ENCODE results near the gene DMP1. TPM values are rescaled to one million over a fixed set of nuclear protein-coding genes. Genes with fewer than 3 reads are reported as not detected.

DMP1 gene
- total and polyA plus RNA-seq, 2 donors from 2014 or later = not detected

DNA sequence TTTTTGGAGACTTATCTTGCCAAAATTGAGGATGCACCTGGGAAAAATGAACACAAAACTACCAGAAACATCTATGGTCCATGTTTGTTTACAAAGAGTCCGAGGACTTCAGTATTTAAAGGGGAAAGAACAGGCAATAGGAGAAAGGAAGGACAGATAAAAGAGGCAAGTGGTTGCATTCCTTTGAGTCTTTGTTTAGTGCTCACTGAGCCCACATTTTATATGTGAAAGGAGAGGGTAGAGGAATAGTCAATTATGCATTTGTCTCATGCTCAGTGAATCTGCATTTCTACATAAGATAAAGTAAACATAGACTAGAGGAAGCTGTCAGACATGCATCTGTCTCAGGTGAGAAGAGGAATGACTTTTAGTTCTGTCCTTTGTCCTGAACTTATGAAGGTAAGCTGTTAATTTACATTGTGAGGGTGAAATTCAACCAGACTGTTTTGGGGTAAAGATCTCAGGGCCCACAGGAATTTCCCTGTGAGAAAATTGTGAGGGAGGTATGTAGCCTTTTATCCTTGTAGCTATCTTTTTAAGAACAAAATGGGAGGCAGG, 4.5 kb downstream of the DMP1 start:
- Histone ChIP-seq H3K9me3 (ENCODE audit: control insufficient read depth in 2 of 3, insufficient read depth in 1 of 3, low read length in 3 of 3) (no peaks in the 10 kb centered on the region), H3K27me3 (ENCODE audit: control insufficient read depth, insufficient read depth, low read length) (no peaks in the 10 kb centered on the region), H3K4me1 (ENCODE audit: control insufficient read depth in 2 of 3, insufficient read depth in 2 of 3, low read depth in 1 of 3, low read length in 3 of 3) (no peaks in the 10 kb centered on the region), H3K36me3 (ENCODE audit: control insufficient read depth in 2 of 3, insufficient read depth in 3 of 3, low read length in 3 of 3) (no peaks in the 10 kb centered on the region), H3K27ac (ENCODE audit: low read depth in 2 of 2, low read length in 2 of 2) (no peak overlapping the region), H3K9ac (ENCODE audit: low read length in 3 of 3) (no peak overlapping the region), H3K4me3 (ENCODE audit: low read length in 3 of 3) (no peak overlapping the region)
- TF ChIP-seq, protein P1, sequence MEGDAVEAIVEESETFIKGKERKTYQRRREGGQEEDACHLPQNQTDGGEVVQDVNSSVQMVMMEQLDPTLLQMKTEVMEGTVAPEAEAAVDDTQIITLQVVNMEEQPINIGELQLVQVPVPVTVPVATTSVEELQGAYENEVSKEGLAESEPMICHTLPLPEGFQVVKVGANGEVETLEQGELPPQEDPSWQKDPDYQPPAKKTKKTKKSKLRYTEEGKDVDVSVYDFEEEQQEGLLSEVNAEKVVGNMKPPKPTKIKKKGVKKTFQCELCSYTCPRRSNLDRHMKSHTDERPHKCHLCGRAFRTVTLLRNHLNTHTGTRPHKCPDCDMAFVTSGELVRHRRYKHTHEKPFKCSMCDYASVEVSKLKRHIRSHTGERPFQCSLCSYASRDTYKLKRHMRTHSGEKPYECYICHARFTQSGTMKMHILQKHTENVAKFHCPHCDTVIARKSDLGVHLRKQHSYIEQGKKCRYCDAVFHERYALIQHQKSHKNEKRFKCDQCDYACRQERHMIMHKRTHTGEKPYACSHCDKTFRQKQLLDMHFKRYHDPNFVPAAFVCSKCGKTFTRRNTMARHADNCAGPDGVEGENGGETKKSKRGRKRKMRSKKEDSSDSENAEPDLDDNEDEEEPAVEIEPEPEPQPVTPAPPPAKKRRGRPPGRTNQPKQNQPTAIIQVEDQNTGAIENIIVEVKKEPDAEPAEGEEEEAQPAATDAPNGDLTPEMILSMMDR (IDR thresholded peaks at IDR 0.05; ENCODE audit: borderline replicate concordance, extremely low read depth, insufficient read depth) = no peak
- intact Hi-C loops (cut with DNase I) = no loop called here
- DNase-seq (no peak), FAIRE-seq (no peak)

- FAIRE-seq (no peak), DNase-seq (no peak)
- H3K9me3 ChIP-seq (ENCODE audit: control insufficient read depth in 2 of 3, insufficient read depth in 1 of 3, low read length in 3 of 3) = no peaks in the 10 kb centered on the region
- H3K9ac ChIP-seq (ENCODE audit: low read length in 3 of 3) = no peak overlapping the region
- TF ChIP-seq, protein P1 (IDR thresholded peaks at IDR 0.05; ENCODE audit: borderline replicate concordance, extremely low read depth, insufficient read depth) = no peak
- no peaks in the 10 kb centered on the region for H3K36me3 ChIP-seq (ENCODE audit: control insufficient read depth in 2 of 3, insufficient read depth in 3 of 3, low read length in 3 of 3)
- H3K4me3 ChIP-seq (ENCODE audit: low read length in 3 of 3) = no peak overlapping the region
- H3K27me3 ChIP-seq (ENCODE audit: control insufficient read depth, insufficient read depth, low read length) = no peaks in the 10 kb centered on the region
- intact Hi-C loops (cut with DNase I) = no loop called here
- H3K4me1 ChIP-seq (ENCODE audit: control insufficient read depth in 2 of 3, insufficient read depth in 2 of 3, low read depth in 1 of 3, low read length in 3 of 3) = no peaks in the 10 kb centered on the region
- H3K27ac ChIP-seq (ENCODE audit: low read depth in 2 of 2, low read length in 2 of 2) = no peak overlapping the region
Measured at GRCh38 chr4:87657525-87657924, 7.4 kb downstream of the DMP1 start.

- TF ChIP-seq, protein P1 (IDR thresholded peaks at IDR 0.05; ENCODE audit: borderline replicate concordance, extremely low read depth, insufficient read depth) = no peak
- FAIRE-seq (no peak), DNase-seq (peak in 2 of 5 donors; percentile 17 to 21)
- Histone ChIP-seq H3K27me3 (ENCODE audit: control insufficient read depth, insufficient read depth, low read length) (no peaks in the 10 kb centered on the region), H3K36me3 (ENCODE audit: control insufficient read depth in 2 of 3, insufficient read depth in 3 of 3, low read length in 3 of 3) (no peaks in the 10 kb centered on the region), H3K9ac (ENCODE audit: low read length in 3 of 3) (no peak overlapping the region), H3K9me3 (ENCODE audit: control insufficient read depth in 2 of 3, insufficient read depth in 1 of 3, low read length in 3 of 3) (no peaks in the 10 kb centered on the region), H3K4me3 (ENCODE audit: low read length in 3 of 3) (no peak overlapping the region), H3K27ac (ENCODE audit: low read depth in 2 of 2, low read length in 2 of 2) (no peak overlapping the region), H3K4me1 (ENCODE audit: control insufficient read depth in 2 of 3, insufficient read depth in 2 of 3, low read depth in 1 of 3, low read length in 3 of 3) (no peaks in the 10 kb centered on the region)
- intact Hi-C loops (cut with DNase I) = no loop called here
Measured at GRCh38 chr4:87659247-87659931, 9.3 kb downstream of the DMP1 start.
